ENCODE data around the gene HHAT.

DNA sequence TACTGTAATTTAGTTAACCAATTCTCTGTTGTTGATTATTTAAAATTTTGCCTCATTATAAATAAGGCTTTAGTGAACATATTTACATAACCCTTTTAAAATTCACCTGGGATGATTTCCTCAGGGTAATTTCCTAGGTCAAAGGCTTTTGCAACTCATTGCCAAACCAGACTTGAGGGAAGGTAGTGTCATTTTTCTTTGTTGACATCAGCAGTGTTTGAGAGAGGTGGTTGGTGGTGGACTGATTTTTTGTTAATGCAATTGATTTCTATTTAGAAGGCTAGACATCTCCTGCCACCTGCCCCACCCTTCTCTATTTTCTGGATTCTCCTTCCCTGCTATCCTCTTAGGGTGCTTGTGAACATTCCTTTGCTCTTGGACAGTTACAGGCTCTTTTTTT lies 116.8 kb downstream of the HHAT start:
- TF ChIP-seq, protein P1, sequence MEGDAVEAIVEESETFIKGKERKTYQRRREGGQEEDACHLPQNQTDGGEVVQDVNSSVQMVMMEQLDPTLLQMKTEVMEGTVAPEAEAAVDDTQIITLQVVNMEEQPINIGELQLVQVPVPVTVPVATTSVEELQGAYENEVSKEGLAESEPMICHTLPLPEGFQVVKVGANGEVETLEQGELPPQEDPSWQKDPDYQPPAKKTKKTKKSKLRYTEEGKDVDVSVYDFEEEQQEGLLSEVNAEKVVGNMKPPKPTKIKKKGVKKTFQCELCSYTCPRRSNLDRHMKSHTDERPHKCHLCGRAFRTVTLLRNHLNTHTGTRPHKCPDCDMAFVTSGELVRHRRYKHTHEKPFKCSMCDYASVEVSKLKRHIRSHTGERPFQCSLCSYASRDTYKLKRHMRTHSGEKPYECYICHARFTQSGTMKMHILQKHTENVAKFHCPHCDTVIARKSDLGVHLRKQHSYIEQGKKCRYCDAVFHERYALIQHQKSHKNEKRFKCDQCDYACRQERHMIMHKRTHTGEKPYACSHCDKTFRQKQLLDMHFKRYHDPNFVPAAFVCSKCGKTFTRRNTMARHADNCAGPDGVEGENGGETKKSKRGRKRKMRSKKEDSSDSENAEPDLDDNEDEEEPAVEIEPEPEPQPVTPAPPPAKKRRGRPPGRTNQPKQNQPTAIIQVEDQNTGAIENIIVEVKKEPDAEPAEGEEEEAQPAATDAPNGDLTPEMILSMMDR (IDR thresholded peaks at IDR 0.05) = no peak
- no peak for TF ChIP-seq POLR2A (IDR thresholded peaks at IDR 0.05)
